Spinal cord (tissue), 10 donors: ENCODE data around the gene SCN2B. TPM values are rescaled to one million over a fixed set of nuclear protein-coding genes. Genes with fewer than 3 reads are reported as not detected.
"Not testable (repeated sequence)": the region's sequence is repeated elsewhere in the genome, so short reads cannot be mapped to it uniquely, and the experiment has no call there.

Source experiments
- DNase-seq, 6 donors: peaks; one replicate each; pipeline versions ENCODE4 v3.0.0 to v3.0.0-alpha.2; 2013 to 2015; ENCODE audit warnings: low spot score in 6 of 6, low read depth in 4 of 6
- H3K27ac ChIP-seq: one replicate; pipeline ENCODE4 v1.5.1; 2013; ENCODE audit warnings: low read depth, low read length, control low read depth
- H3K27me3 ChIP-seq: one replicate; pipeline ENCODE4 v1.6.1; 2013; ENCODE audit warnings: low read length; ENCODE audit not compliant: control insufficient read depth, insufficient read depth
- H3K36me3 ChIP-seq: one replicate; pipeline ENCODE4 v1.6.1; 2013; ENCODE audit warnings: low read length; ENCODE audit not compliant: control insufficient read depth, insufficient read depth
- H3K4me1 ChIP-seq: one replicate; pipeline ENCODE4 v1.6.1; 2013; ENCODE audit warnings: low read length; ENCODE audit not compliant: control insufficient read depth, insufficient read depth
- H3K4me3 ChIP-seq: one replicate; pipeline ENCODE4 v1.5.1; 2013; ENCODE audit warnings: low read depth, low read length, control low read depth
- H3K9me3 ChIP-seq: one replicate; pipeline ENCODE4 v1.6.1; 2013; ENCODE audit warnings: low read length; ENCODE audit not compliant: control insufficient read depth, insufficient read depth
- WGBS: methylation state at CpG from one replicate; pipeline ENCODE4 v1.1.5; 2013; ENCODE audit warnings: missing lambda C conversion rate; ENCODE audit not compliant: insufficient coverage; 5-methylcytosine and 5-hydroxymethylcytosine counted together
- polyA plus RNA-seq, 2 donors: library from polyadenylated mRNA; unstranded; fragments of 120-200 nt; gene quantifications; one replicate each; pipeline ENCODE4 v1.2.1, GENCODE V29; 2013; ENCODE audit not compliant: insufficient read length in 2 of 2
- total RNA-seq, 2 donors: library from RNA; depleted of rRNA in 1 of 2; stranded (reverse); fragments of 120-200 nt in 1 of 2; fragments of >200 nt in 1 of 2; gene quantifications; one replicate each; pipeline versions ENCODE4 v1.2.3 to v1.2.4, GENCODE V29; 2013 to 2014
- donor health status: healthy.

Gene SCN2B
- total and polyA plus RNA-seq, 4 donors: 12.6 to 24.6 (median 14.4) TPM

DNA sequence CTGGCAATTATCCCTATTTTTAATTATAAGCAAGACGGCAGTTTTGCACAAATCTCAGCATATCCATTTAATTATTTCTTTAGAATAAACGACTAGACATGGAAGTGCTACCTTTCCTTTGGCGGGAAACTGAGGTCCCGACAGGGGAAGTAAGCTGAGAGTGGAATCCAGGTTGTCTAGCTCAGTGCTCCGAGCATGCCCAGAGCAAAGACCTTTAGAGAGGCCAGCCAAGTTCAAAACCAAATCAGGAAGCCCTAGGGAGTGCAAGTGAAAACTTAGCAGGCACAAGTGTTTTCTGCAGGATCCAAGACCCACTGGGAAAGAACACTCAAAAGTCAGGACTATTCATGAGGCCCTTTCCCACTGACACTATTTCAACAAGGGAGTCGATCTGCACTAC is 22.7 kb upstream of the SCN2B start:
- WGBS: 87% methylated on average over 4 of the region's 6 CpGs
- no peaks in the 10 kb centered on the region for H3K36me3 ChIP-seq
- H3K27me3 ChIP-seq: peaks cover 3% of the 10 kb centered on the region
- H3K9me3 ChIP-seq: no peaks in the 10 kb centered on the region
- DNase-seq: no peak
- no peak overlapping the region for H3K27ac ChIP-seq
- H3K4me3 ChIP-seq: no peak overlapping the region
- H3K4me1 ChIP-seq: peaks cover 11% of the 10 kb centered on the region

DNA sequence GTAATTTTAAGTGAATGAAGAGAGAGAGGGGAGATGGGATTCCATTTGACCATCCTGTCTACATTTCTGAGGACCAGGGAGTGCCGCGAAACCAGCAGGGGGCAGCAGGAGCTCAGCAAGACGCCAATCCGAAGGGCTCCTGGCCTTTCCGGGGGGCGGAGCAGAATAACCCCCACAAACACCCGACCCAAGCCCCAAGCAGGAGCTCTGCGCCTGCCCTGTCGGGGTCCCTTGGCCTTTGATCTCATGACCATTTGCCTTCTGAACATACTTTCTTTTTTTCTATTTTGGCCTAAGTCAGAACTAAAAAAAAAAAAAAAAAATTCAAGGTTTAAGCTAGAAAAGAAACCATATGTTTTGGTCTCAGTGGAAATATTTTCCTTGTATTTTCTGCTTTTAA is 21.9 kb upstream of the SCN2B start:
- peaks cover 3% of the 10 kb centered on the region for H3K27me3 ChIP-seq
- H3K27ac ChIP-seq: no peak overlapping the region
- H3K4me1 ChIP-seq: peaks cover 11% of the 10 kb centered on the region
- no peak overlapping the region for H3K4me3 ChIP-seq
- 2% methylated on average over 6 of the region's 9 CpGs for WGBS
- no peaks in the 10 kb centered on the region for H3K9me3 ChIP-seq
- H3K36me3 ChIP-seq: no peaks in the 10 kb centered on the region
- peak in 2 of 6 donors; percentile 81 to 85 for DNase-seq

DNA sequence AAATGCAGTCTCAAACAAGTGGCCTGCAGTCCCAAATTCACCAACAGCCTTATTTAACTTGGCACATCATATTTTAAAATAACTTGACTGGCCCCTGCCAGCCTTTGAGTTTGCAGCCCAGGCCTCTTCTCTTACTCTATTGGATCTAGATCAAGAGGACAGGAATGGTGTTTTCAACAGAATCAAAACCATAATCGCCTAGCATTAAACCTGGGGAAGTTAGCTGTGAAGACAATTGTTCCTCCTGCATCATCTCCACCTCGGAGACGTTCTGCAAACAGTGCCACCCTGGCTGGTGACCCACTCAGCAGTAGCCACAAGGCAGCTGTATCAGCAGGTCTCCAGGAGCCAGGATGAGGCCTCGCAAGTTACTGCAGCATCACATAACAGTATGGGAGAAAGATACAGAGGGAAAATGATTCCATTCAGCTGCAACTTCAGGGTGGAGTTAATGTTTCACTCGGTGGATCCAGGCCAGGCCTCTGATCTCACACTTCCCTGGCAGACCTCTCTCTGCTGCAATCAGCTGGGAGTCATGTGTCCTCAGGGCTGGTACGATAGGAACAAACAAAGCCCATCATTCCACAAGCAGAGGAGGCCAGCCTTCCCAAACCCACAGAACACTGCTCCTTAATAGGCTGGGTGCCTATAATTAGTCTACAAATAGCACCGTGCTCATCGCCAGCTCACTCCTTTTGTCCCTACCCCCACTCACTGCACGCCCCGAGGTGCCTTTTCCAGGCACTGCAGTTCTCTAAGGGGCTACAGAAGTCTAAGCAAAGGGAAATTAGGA is 18.6 kb upstream of the SCN2B start:
- Histone ChIP-seq H3K36me3 (no peaks in the 10 kb centered on the region), H3K9me3 (no peaks in the 10 kb centered on the region), H3K4me1 (peaks cover 11% of the 10 kb centered on the region), H3K27me3 (peaks cover 3% of the 10 kb centered on the region), H3K4me3 (no peak overlapping the region), H3K27ac (peak overlapping the region; percentile 16)
- DNase-seq: peak in 2 of 6 donors; percentile 53 to 60
- WGBS: 22% methylated on average over 7 of the region's 10 CpGs

DNA sequence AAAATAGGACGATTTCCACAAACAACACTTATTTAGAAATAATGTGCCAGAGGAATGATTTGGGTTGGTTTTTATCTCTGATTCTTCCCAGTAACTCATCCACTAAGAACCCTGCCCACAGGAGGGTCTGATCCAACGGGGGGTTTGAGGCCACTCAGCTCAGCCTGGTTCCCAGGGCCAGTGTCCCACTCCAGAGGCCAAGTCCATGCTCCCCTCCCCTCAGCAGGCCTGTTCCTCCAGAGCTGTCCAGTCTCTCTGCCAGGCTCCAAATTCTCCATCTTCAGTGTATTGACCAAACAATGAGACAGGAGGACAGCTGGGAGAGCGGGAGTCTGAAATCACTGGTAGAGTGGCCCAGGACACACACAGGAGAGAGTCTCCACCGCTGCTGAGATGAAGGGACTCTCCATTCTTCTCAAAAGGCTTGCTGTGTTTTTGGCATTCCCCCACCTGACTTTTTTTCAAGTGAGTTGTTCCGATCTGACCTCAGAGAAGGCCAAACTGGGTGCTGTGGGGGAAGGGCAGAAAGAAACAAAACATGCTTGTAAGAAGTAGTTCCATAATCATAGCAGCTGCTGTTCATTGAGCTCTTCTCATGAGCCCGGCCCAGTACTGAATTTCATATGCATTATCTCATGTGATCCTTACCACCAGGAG is 17.6 kb upstream of the SCN2B start:
- Histone ChIP-seq H3K4me1 (peaks cover 11% of the 10 kb centered on the region), H3K27ac (no peak overlapping the region), H3K9me3 (no peaks in the 10 kb centered on the region), H3K4me3 (no peak overlapping the region), H3K36me3 (no peaks in the 10 kb centered on the region), H3K27me3 (peaks cover 3% of the 10 kb centered on the region)
- no peak for DNase-seq
- WGBS: 69% methylated on average over 2 of the region's 6 CpGs

DNA sequence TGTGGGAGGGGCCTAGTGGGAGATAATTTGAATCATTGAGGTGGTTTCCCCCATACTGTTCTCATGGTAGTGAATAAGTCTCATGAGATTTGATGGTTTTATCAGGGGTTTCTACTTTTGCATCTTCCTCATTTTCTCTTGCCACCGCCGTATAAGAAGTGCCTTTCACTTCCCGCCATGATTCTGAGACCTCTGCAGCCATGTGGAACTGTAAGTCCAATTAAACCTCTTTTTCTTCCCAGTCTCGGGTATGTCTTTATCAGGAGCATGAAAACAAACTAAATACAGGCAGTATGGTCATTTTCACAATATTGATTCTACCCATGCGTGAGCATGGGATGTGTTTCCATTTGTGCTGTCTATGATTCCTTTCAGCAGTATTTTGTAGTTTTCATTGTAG is 16.4 kb upstream of the SCN2B start:
- H3K9me3 ChIP-seq, H3K27ac ChIP-seq: not testable (repeated sequence)
- 89% methylated on average over 3 of the region's 5 CpGs for WGBS

DNA sequence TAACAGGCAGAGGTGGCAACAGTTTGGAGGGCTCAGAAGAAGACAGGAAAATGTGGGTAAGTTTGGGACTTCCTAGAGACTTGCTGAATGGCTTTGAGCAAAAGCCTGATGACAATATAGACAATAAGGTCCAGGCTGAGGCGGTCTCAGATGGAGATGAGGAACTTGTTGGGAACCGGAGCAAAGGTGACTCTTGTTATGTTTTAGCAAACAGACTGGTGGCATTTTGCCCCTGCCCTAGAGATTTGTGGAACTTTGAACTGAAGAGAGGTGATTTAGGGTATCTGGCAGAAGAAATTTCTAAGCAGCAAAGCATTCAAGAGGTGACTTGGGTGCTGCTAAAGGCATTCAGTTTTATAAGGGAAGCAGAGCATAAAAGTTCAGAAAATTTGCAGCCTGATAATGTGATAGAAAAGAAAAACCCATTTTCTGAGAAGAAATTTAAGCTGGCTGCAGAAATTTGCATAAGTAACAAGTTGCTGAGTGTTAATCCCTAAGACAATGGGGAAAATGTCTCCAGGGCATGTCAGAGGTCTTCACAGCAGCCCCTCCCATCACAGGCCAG is 14.6 kb upstream of the SCN2B start:
- H3K27me3 ChIP-seq, H3K27ac ChIP-seq, H3K36me3 ChIP-seq, H3K4me3 ChIP-seq, DNase-seq, H3K9me3 ChIP-seq, H3K4me1 ChIP-seq: not testable (repeated sequence)
- WGBS: 73% methylated on average over 2 of the region's 2 CpGs

More for the DNA sequence above, 16.4 kb upstream of the SCN2B start:
- H3K36me3 ChIP-seq, H3K4me1 ChIP-seq, DNase-seq, H3K27me3 ChIP-seq, H3K4me3 ChIP-seq: not testable (repeated sequence)

DNA sequence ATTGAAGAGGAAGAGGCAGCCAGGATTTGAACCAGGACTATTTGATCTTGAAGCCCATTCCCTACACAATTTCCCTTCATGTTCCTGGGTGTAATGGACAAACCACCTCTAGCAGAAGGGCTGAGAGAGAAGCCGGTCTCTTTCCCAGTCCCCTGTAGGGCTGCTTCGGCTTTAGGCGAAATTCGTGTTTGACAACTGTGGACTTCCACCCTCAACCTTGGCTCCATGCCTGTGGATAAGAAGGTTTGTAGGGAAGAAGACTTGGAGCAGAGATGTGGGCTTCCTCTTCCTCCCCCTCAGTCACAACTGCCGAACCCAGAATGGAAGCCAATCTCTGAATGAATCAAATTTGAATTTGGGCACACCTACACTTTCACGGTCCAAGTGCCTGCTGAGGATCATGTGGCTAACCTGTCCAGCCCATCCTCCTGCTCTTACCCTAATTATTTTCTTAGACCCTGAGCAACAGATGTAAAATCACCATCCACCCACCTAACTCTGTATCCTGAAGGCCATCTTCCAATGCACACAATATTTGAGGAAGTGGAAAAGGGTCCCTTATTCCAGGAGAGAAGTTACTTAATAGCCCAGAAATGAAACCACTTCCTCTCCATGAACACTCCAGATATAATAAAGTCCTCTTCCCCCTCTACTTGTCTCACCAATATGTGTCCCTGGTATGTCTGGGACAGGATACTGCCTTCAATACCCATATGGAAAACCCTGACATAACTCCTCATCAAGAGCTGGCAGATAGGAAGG is 10.1 kb upstream of the SCN2B start:
- no peaks in the 10 kb centered on the region for H3K9me3 ChIP-seq
- H3K4me1 ChIP-seq: no peaks in the 10 kb centered on the region
- no peak overlapping the region for H3K4me3 ChIP-seq
- WGBS: 79% methylated on average over 2 of the region's 6 CpGs
- no peak overlapping the region for H3K27ac ChIP-seq
- H3K27me3 ChIP-seq: peaks cover 7% of the 10 kb centered on the region
- DNase-seq: no peak
- H3K36me3 ChIP-seq: no peaks in the 10 kb centered on the region

DNA sequence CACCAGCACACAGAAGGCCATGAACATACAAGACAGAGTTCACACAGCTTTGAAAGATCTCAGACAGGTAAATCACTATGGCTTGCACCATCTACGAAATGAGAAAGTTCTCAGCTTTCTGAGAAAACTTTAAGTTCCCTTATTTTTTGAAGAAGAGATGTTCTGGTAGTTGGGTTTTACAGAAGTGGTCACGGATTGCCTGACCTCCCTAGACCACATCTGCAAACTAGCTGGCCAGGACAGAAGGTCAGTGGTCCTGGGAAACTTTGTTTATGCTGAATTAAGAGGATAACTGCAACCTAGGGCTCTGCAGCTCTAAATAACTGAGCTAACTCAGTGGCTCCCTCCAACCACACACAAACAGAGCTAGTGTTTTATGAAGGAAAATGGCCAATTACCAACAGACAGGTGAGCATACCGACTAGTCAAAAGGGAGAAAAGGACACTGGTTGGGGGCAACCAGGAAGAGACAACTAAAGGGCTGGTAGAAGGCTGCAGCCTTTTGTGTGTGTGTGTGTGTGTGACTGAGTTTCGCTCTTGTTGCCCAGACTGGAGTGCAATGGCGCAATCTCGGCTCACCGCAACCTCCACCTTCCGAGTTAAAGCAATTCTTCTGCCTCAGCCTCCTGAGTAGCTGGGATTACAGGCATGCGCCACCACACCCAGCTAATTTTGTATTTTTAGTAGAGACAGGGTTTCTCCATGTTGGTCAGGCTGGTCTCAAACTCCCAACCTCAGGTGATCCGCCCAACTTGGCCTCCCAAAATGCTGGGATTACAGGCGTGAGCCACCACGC is 8.5 kb upstream of the SCN2B start:
- Histone ChIP-seq H3K4me3 (no peak overlapping the region), H3K4me1 (peaks cover 10% of the 10 kb centered on the region), H3K27ac (no peak overlapping the region), H3K27me3 (peaks cover 7% of the 10 kb centered on the region), H3K9me3 (no peaks in the 10 kb centered on the region), H3K36me3 (no peaks in the 10 kb centered on the region)
- 91% methylated on average over 7 of the region's 12 CpGs for WGBS
- no peak for DNase-seq

DNA sequence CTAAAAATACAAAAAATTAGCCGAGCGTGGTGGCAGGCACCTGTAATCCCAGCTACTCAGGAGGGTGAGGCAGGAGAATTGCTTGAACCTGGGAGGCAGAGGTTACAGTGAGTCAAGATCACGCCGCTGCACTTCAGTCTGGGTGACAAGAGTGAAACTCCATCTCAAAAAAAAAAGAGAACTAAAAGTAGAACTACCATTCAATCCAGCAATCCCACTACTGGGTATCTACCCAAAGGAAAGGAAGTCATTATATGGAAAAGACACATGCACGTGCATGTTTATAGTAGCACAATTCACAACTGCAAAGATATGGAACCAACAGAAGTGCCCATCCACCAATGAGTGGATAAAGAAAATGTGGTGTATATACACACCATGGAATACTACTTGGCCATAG is 7.3 kb upstream of the SCN2B start:
- not testable (repeated sequence) for H3K27ac ChIP-seq, H3K9me3 ChIP-seq, H3K36me3 ChIP-seq, H3K27me3 ChIP-seq, DNase-seq, H3K4me3 ChIP-seq
- 67% methylated on average over 2 of the region's 5 CpGs for WGBS
- peaks cover 15% of the 10 kb centered on the region for H3K4me1 ChIP-seq
